NB4 (cell line): ENCODE data around the gene SEPTIN3.

Experiments
- MYC ChIP-seq: IDR thresholded peaks from 2 replicates; pipeline ENCODE4 v1.6.1; 2011; ENCODE audit warnings: low read depth, low read length
- POLR2A ChIP-seq: IDR thresholded peaks from 2 replicates; pipeline ENCODE4 v1.6.1; 2011; ENCODE audit warnings: mild to moderate bottlenecking; ENCODE audit not compliant: insufficient read length; ENCODE audit errors: extremely low read depth
- TF ChIP-seq, protein P1 (sequence below): IDR thresholded peaks from one replicate; pipeline ENCODE4 v1.5.1; 2012; ENCODE audit warnings: low read depth, low read length

GRCh38 chr22:41976070-41976901 is 7.0 kb downstream of the SEPTIN3 start:
- no peak for TF ChIP-seq POLR2A
- TF ChIP-seq MYC: no peak
- TF ChIP-seq, protein P1, sequence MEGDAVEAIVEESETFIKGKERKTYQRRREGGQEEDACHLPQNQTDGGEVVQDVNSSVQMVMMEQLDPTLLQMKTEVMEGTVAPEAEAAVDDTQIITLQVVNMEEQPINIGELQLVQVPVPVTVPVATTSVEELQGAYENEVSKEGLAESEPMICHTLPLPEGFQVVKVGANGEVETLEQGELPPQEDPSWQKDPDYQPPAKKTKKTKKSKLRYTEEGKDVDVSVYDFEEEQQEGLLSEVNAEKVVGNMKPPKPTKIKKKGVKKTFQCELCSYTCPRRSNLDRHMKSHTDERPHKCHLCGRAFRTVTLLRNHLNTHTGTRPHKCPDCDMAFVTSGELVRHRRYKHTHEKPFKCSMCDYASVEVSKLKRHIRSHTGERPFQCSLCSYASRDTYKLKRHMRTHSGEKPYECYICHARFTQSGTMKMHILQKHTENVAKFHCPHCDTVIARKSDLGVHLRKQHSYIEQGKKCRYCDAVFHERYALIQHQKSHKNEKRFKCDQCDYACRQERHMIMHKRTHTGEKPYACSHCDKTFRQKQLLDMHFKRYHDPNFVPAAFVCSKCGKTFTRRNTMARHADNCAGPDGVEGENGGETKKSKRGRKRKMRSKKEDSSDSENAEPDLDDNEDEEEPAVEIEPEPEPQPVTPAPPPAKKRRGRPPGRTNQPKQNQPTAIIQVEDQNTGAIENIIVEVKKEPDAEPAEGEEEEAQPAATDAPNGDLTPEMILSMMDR: no peak
